ENCODE measurements around the gene KIAA1958. TPM values are rescaled to one million over a fixed set of nuclear protein-coding genes. Genes with fewer than 3 reads are reported as not detected.

The KIAA1958 gene
- total RNA-seq, 3 donors from 2014 or later, result 7.4 to 12.7 (median 9.3) TPM

DNA sequence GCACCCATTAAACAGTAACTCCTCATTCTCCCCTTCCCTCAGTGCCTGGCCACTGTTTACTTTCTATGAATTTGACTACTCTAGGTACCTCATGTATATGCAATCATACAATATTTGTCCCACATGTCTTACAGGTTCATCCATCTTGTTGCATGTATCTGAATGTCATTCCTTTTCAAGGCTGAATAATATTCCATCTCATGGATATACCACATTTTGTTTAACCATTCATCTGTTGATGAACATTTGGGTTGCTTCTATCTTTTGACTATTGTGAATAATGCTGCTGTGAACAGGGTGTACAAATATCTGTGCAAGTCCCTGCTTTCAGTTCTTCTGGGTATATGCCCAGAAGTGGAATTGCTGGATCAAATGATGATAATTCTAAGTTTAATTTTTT, 190.4 kb downstream of the KIAA1958 start:
- Histone ChIP-seq H3K4me1 (ENCODE audit: low read depth) (no peaks in the 10 kb centered on the region), H3K36me3 (ENCODE audit: low read depth) (no peaks in the 10 kb centered on the region), H3K4me3 (no peak overlapping the region), H3K9me3 (peaks cover 7% of the 10 kb centered on the region)
- DNase-seq, result no peak
- intact Hi-C loops (cut with DNase I, micrococcal nuclease), result no loop called here
- TF ChIP-seq, protein P1, sequence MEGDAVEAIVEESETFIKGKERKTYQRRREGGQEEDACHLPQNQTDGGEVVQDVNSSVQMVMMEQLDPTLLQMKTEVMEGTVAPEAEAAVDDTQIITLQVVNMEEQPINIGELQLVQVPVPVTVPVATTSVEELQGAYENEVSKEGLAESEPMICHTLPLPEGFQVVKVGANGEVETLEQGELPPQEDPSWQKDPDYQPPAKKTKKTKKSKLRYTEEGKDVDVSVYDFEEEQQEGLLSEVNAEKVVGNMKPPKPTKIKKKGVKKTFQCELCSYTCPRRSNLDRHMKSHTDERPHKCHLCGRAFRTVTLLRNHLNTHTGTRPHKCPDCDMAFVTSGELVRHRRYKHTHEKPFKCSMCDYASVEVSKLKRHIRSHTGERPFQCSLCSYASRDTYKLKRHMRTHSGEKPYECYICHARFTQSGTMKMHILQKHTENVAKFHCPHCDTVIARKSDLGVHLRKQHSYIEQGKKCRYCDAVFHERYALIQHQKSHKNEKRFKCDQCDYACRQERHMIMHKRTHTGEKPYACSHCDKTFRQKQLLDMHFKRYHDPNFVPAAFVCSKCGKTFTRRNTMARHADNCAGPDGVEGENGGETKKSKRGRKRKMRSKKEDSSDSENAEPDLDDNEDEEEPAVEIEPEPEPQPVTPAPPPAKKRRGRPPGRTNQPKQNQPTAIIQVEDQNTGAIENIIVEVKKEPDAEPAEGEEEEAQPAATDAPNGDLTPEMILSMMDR (IDR thresholded peaks at IDR 0.05), result no peak
- ATAC-seq, result no peak

DNA sequence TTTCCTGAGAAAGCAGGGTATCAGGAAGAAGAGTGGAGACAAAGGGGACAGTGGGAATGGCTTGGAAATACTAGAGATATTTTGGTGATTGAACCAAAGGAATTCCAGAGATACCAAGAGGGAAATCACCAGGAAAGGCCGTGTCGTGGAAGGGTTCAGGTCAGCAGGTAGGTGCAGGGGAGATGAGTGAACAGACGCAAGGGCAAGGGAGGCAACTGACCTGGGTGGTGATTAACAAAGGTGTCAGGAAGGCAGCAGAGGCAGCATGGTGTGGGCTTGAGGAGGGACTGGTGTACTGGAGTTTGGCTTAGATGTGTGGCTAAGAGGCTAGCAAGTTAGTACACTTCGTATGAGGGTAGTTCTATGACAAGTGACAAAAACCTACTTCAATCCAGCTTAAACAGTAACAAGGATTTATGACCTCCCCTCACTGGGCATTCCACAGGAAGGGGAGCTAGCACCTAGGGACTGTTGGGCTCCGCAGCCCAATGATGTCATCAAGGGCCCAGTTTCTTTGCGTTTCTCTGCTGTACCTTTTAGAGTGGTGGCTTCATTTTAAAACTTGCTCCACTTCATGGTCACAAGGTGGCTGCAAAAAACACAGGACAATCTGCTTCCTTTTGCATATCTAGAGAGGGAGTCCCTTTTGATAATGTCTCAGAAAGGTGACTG, 194.2 kb downstream of the KIAA1958 start:
- H3K9me3 ChIP-seq, result peaks cover 7% of the 10 kb centered on the region
- H3K4me3 ChIP-seq, result no peak overlapping the region
- DNase-seq, result no peak
- no peaks in the 10 kb centered on the region for H3K4me1 ChIP-seq (ENCODE audit: low read depth)
- H3K36me3 ChIP-seq (ENCODE audit: low read depth), result no peaks in the 10 kb centered on the region
- no peak for ATAC-seq
- TF ChIP-seq, protein P1 (IDR thresholded peaks at IDR 0.05), result no peak
- intact Hi-C loops (cut with DNase I, micrococcal nuclease), result no loop called here

DNA sequence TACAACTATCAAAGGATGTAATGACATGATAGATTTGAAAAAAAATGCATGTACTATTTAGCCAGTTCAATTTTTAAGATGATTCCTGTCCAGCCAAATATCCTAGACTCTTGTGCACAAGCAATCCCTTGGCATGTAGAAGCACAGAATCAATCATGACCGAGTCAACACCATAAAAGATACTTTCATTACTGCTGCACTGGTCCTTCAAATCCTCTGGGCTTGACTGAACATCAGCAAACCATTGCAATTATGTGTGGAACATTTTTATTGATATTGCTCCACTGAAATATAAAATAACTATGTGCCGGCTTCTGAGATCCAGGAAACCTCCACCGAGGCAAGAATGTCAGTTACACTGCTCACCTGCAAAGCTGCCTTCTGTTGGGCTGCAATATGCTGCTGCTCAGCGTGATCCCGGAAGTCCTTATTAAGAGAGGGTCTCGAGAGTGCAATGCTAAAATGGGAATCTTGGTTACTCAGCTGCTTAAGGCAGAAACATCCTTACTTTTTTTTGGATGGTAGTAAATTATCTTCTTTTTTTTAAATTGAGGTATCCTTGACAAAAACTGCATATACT, 202.6 kb downstream of the KIAA1958 start:
- H3K9me3 ChIP-seq, result no peaks in the 10 kb centered on the region
- TF ChIP-seq, protein P1 (IDR thresholded peaks at IDR 0.05), result no peak
- DNase-seq, result no peak
- no peak for ATAC-seq
- intact Hi-C loops (cut with DNase I, micrococcal nuclease), result no loop called here
- H3K4me3 ChIP-seq, result no peak overlapping the region
- no peaks in the 10 kb centered on the region for H3K4me1 ChIP-seq (ENCODE audit: low read depth)
- no peaks in the 10 kb centered on the region for H3K36me3 ChIP-seq (ENCODE audit: low read depth)

DNA sequence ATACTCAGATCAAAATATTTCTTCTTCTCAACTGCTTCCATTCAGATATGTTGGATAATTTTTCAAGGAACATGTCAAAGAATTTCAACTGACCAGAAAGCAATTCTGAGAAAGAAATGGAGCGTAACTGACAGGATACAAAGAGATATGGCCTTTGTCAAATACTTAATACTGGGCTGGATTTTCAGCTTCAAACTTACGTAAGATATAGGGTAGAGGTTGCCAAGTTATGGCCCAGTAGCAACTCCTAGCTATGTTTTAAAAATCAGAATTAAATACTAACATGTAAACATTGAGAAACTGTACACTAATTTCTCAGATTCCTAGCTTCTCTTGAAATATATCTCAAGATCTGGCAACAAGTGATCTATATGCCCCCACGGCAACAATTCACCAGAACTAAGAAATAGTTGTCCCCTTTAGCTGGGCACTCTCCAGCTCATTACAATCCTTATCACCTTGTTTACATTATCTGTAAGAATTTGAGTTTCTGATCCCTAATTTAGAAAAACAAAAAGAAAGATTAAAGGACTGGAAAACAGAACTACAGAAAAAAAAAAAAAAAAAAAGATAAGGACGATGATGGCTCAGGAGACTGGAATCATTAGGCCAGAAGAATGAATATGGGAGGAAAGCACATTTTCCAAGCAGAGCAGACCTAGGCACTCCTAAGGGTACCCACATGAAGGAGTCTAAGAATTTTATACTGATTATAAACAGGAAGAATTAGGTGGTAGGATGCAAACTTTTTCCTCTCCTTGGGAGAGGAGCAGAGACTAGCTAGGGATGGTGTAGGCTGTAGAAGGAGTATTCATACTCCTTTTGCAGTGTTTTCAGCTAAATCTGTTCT, 208.3 kb downstream of the KIAA1958 start:
- Histone ChIP-seq H3K4me3 (no peak overlapping the region), H3K36me3 (ENCODE audit: low read depth) (no peaks in the 10 kb centered on the region)

DNA sequence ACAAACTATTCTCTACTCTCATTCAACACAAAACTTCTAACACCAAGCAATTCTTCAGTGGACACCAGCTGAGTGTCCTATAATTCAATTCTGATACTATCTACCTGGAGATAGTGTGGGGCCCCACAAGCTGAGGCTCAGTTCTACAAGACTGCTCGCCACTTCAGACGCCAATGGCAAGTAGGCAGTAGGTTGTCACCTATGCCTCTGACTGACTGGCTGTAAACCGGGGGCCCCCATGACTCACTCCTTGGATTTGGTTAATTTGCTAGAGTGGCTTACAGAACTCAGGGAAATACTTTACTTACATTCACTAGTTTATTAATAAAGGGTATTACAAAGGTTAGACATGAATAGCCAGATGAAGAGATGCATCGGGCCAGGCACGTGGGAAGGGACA, 209.8 kb downstream of the KIAA1958 start:
- no peak for ATAC-seq
- no peak overlapping the region for H3K4me3 ChIP-seq
- H3K4me1 ChIP-seq (ENCODE audit: low read depth), result no peaks in the 10 kb centered on the region
- DNase-seq, result no peak
- no peaks in the 10 kb centered on the region for H3K36me3 ChIP-seq (ENCODE audit: low read depth)
- TF ChIP-seq, protein P1 (IDR thresholded peaks at IDR 0.05), result no peak
- no peaks in the 10 kb centered on the region for H3K9me3 ChIP-seq
- intact Hi-C loops (cut with DNase I, micrococcal nuclease), result no loop called here

More for the DNA sequence above, 208.3 kb downstream of the KIAA1958 start:
- TF ChIP-seq, protein P1 (IDR thresholded peaks at IDR 0.05), result no peak
- intact Hi-C loops (cut with DNase I, micrococcal nuclease), result no loop called here
- Histone ChIP-seq H3K4me1 (ENCODE audit: low read depth) (no peaks in the 10 kb centered on the region), H3K9me3 (no peaks in the 10 kb centered on the region)
- no peak for ATAC-seq
- DNase-seq, result no peak
